ENCODE results near the gene ADAM10.
"Not testable (repeated sequence)": the region's sequence is repeated elsewhere in the genome, so short reads cannot be mapped to it uniquely, and the experiment has no call there.

ADAM10 gene

DNA sequence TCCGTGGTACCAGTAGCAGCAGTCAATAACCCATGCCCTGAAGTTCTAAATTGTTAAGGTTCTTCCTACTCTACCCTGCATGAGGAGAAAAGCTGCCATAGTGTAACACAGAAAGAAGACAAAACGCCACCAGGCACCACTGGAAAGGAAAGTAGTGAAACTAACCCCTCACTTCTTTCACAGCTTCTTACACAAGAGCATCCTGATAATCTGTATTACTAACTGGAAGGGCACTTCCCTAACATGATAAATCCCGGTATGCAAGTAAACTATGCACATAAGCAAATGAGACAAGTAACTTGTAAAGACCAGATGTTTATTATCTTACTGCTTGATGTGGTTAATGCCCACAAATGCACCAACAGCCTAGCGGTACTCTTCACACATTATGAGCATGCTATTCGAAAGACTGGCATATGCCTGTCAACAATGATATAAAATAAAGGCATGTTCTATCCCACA is 141.3 kb downstream of the ADAM10 start:
- no peak for DNase-seq (ENCODE audit: low read depth)

- DNase-seq (ENCODE audit: low read depth): no peak
Measured at GRCh38 chr15:58606577-58607080, 142.9 kb downstream of the ADAM10 start.

- no peak for DNase-seq (ENCODE audit: low read depth)
Measured at GRCh38 chr15:58605931-58606530, 143.5 kb downstream of the ADAM10 start.

- DNase-seq (ENCODE audit: low read depth): no peak
Measured at GRCh38 chr15:58604455-58604923, 145.0 kb downstream of the ADAM10 start.

DNA sequence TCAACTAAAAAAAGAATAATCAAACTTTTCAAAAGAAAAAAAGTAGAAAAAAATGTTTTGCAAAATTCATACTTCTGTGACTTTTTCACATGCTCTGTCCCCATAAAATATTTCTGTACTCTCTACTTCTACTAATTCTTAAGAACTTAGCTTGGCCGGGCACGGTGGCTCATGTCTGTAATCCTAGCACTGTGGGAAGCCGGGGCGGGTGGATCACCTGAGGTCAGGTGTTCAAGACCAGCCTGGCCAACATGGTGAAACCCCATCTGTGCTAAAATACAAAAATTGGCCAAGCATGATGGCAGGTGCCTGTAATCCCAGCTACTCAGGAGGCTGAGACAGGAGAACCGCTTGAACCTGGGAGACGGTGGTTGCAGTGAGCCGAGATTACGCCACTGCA is 145.6 kb downstream of the ADAM10 start:
- DNase-seq (ENCODE audit: low read depth): not testable (repeated sequence)

DNA sequence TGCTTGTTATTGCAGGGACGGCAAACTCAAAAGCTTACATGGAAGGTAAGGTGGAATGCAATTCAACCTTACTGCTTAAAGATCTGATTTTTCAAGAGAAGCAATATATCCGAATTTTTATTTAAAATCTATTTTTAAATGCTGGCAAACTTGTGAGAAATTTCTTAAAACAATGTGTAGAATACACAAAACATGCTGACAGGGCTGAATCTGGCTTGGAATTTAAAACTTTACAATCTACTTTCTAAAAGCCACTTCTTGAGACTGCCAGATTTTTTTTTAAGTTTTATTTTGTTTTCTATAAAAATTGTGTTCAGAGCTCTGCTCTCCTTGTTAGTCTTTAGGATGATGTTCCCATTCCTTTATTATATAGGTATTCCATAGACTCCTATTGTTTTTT is 146.7 kb downstream of the ADAM10 start:
- no peak for DNase-seq (ENCODE audit: low read depth)

GRCh38 chr15:58598829-58599210 is 150.7 kb downstream of the ADAM10 start:
- DNase-seq (ENCODE audit: low read depth): no peak

DNA sequence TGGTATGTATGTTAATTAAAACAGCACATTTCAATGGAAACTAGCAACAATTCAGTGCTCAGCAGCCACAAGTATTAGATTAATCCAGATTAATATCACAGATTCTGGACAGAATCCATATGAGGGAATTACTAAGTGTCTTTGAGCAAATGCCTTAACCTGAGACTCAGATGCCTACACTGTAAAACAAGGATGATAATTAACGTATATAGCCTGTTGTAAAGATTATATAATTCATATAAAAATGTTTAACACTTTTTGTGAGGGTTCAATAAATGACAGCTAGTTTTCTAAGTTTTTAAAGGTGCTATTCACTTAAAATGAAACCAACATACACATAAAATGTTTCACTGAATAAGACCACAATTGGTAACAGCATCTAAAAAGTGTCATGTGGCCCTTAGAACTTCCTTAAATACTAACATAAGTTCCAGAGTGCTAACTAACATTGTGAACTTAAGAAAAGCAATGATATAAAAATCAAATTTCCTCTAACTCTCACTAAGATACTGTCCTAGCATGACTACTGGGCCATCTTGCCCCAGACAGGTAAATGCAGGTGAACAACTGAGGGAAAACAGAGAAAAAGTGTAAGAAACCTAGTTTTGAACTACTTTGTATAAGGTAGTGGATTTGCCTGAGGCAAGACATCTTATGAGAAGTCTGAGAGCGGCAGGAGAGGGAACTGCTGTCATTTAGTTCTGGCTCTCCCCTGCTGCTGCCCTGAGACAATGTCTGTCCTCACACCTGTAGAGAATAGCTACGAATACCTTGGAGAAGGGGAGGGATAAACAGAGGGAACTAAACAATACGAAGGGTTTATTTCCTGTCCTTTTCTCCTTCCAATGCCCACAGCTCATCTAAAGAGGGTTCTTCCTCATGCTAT is 151.3 kb downstream of the ADAM10 start:
- DNase-seq (ENCODE audit: low read depth): no peak

DNA sequence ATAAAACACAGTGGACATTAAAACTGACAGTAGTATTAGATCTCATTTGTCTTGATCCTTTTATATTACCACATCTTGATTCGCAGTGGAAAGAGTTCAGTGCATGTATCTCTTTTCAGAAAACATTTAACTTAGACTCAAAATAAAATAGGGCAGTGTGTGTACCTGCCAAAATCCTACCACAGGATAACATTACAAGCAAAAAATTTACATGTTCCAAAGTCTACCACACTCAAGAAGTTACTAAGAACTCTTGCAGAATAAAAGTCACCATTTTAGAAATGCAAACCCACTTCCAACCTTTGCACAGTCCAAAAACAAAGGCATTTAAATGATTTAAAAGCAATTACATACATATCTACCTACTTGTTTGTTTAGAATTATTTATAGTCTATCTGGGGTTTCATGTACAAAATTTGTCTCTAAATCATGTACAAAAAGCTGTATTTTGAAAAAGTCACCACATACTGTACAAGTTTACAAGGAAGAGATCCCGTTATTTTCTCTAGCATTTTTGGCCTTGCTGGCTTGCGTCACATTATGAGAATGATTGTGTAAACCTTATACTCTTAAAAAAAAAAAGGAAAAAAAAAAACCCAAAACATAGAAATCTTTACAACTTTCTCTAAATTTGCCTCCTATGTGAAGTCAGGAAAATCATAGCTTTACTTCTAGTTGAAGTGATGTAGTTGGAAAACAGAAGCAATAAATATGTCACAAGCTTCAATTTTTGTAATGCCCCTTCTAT is 153.8 kb downstream of the ADAM10 start:
- DNase-seq (ENCODE audit: low read depth): no peak

DNA sequence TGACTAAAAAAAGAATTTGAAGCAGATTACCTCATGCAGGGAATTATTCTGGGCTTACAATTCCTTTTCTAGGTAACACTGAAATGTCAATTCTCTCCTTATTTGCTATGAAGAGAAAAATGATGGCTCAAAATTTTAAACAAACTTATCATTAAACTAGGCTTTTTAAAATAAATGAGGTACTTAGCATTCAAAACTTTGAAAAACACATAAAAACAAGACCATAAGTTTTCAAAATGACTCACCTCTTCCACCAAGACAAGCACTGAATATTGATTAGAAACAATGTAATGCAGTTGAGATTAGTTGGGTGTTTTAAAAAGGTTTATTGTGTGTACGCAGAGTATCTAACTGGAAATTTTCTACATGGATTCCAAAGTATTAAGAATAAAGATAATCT is 154.6 kb downstream of the ADAM10 start:
- DNase-seq (ENCODE audit: low read depth): no peak

DNA sequence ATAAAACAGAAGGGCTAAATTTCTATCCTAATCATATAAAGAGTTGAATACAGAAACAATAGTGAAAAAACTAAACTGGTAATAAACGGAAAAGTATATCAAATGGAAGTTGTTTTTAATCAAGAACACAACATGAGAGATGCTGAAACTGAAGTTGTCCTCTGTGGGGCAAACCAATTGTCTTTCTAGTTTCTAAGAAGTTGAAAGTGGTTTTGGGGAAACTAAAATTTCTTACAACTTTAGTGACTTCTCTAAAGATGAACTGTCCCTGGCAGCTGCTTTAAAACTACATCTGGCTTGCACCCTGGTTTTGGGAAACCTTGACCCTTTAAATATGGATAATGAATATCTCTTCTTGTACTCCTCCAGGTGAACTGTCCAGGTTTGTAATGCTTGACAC is 155.6 kb downstream of the ADAM10 start:
- no peak for DNase-seq (ENCODE audit: low read depth)

DNA sequence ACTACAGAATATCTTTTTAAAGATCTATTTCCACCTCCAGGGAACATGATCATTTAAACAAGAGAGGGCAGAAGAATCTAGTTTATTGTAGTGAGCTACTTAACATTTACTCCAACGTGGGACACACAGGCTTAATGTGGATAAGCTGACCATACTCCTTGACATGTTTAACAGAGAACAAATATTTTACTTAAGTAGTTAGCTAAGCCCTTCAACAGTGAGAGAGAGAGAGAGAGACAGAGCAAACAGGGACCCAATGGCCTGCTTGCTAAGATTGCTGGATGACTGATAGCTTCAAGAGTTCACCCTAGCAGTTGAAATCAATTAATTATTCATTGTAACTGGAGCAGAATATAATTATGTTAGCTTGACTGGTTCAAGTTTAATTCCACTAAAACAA is 158.6 kb downstream of the ADAM10 start:
- DNase-seq (ENCODE audit: low read depth): no peak

DNA sequence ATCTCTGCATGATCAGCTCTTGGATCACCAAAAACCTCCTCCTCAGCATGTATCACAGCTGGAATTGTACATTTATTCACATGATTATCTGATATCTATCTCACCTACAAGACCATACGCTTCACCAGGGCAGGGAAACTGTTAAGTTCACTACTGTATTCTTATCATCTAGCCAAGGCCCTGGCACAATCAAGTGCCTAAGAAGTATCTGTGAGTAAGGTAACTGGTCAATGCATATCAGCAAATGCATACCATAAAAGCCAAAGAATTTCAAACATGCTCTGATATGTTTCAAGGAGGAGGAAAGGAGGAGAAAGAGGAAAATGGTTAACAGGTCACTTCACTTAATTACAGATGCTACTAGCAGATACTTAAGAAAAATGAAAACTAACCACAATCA is 159.3 kb downstream of the ADAM10 start:
- no peak for DNase-seq (ENCODE audit: low read depth)

- DNase-seq (ENCODE audit: low read depth): no peak
Measured at GRCh38 chr15:58589047-58589446, 160.5 kb downstream of the ADAM10 start.

DNA sequence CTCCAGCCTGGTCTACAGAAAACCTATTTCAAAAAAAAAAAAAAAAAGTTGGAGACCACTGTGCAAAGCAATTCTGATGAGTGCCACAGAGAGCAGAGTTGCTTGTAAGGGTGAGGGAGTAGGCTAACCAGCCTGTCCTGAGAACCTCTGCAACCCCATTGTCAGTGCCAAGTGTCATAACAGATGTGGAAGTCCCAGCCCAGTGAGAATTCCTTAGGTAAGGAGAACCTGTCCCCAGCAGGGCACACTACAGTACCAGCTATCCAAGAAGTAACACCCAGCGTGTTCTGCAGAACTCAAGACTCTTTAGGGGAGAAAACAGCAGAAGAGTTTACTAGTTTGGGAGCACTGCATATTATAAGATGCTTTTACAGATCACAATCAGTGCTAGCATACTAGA is 161.4 kb downstream of the ADAM10 start:
- no peak for DNase-seq (ENCODE audit: low read depth)

- DNase-seq (ENCODE audit: low read depth): no peak
Measured at GRCh38 chr15:58587486-58587885, 162.0 kb downstream of the ADAM10 start.

DNA sequence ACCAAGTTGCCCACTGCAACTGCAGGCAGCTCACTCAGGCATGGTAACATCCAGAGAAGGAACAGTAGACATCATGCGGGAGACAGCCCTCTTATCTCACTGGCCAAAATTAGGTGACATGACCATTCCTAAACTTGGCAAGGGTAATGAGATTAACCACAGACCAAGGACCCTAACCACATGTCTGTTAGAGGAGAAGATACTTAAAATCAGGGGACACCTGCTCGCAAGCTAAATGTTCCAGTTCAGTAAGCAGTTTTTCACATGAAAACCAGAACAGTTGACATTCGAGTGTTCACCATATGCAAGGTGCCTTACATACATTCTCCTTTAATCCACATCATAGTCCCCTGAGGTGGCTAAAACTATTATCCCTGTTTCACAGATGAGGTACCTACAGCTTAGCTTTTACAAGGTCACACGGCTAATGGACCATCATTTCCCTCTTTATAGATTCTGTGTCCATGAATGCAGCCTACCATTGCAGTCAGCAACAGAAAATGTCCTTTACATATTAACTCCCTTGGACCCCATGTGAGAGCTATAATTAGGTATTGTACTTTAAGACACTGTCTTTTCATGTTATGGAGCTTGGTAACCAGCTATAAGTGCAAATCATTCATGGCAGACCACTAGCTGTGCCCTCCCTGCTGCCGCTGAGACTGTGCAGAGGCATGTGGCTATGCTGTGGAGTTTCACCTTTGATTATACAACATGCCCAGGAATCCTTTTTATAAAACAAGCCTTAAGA is 163.6 kb downstream of the ADAM10 start:
- DNase-seq (ENCODE audit: low read depth): no peak

GRCh38 chr15:58584789-58585461 is 164.6 kb downstream of the ADAM10 start:
- no peak for DNase-seq (ENCODE audit: low read depth)

DNA sequence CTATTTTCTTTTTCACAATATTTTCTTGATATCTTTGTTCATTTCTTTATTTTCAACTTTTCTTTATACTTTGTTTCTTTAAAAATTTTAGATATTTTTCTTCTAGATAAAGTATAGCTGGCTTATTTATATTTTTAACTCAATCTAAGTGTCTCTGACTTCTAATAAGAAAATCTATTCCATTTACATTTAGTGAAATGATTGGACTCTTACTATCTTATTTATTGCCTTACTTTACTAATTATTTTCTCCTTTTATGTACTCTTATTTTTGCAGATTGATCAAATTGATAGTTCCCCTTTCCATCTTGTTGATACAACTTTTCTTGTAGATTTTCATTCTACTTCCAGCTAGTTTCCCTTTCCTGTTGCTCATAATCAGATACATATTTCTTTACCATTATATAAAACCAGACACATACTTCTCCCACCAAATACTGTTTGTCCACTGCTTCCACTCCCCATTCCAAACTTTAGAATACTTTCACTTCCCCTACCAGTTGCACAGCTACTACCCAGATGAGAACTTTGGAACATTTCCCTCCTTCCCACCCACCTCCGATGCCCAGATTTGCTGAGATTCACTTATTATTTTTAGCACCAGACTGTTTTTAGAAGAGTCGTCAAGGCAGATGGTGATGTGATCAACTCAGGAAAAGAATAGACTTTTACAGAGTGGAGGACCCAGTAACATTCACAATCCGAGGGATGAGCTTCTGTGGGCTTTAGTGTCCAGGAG is 166.2 kb downstream of the ADAM10 start:
- DNase-seq (ENCODE audit: low read depth): no peak

- no peak for DNase-seq (ENCODE audit: low read depth)
Measured at GRCh38 chr15:58582160-58582559, 167.3 kb downstream of the ADAM10 start.

DNA sequence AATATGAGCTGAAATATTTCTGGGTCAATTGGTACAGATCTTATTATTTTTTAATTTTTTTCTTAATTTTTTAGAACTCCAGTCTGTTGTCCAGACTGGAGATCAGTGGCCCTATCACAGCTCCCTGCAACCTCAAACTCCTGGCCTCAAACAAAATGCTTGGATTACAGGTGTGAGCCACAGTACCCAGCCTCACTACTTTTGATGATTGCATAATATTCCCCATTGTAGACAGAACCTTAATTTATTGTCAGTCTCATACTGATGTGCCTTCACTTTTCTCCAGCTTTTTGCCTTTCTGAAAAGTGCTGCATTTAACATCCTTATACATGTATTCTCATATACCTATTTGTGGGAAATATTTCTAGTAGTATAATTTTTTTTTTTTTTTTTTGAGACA is 172.8 kb downstream of the ADAM10 start:
- DNase-seq (ENCODE audit: low read depth): no peak

Measured in T-helper 22 cell (primary cell).